Measurements from ENCODE around the gene P2RY2.

DNA sequence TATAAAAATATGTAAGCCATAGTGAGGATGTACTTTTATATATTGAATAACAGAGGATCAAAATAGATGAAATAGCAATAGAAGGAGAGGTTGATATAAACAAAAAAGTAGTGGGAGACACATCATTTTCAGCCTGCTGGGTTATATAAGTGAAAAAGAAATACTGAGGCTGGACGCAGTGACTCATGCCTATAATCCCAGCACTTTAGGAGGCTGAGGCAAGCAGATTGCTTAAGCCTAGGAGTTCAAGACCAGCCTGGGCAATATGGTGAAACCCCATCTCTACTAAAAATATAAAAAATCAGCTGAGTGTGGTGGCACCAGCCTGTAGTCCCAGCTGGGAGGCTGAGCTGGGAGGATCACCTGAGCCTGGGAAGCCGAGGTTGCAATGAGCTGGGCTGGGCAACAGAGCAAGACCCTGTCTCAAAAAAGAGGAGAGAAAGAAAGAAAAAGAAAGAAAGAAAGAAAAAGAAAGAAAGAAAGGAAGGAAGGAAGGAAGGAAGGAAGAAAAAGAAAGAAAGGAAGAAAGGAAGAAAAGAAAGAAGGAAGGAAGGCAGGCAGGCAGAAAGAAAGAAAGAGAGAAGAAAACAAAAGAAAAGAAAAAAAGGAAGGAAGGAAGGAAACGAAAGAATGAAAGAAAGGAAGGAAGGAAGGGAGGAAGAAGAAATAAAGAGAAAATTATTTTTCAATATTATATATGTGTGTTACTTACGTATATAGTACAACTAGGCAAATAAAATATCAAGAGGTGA, 7.0 kb upstream of the P2RY2 start:
- TF ChIP-seq, protein P1, sequence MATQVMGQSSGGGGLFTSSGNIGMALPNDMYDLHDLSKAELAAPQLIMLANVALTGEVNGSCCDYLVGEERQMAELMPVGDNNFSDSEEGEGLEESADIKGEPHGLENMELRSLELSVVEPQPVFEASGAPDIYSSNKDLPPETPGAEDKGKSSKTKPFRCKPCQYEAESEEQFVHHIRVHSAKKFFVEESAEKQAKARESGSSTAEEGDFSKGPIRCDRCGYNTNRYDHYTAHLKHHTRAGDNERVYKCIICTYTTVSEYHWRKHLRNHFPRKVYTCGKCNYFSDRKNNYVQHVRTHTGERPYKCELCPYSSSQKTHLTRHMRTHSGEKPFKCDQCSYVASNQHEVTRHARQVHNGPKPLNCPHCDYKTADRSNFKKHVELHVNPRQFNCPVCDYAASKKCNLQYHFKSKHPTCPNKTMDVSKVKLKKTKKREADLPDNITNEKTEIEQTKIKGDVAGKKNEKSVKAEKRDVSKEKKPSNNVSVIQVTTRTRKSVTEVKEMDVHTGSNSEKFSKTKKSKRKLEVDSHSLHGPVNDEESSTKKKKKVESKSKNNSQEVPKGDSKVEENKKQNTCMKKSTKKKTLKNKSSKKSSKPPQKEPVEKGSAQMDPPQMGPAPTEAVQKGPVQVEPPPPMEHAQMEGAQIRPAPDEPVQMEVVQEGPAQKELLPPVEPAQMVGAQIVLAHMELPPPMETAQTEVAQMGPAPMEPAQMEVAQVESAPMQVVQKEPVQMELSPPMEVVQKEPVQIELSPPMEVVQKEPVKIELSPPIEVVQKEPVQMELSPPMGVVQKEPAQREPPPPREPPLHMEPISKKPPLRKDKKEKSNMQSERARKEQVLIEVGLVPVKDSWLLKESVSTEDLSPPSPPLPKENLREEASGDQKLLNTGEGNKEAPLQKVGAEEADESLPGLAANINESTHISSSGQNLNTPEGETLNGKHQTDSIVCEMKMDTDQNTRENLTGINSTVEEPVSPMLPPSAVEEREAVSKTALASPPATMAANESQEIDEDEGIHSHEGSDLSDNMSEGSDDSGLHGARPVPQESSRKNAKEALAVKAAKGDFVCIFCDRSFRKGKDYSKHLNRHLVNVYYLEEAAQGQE (IDR thresholded peaks at IDR 0.05; ENCODE audit: insufficient read depth in 1 of 2, low read depth in 2 of 2, low read length in 2 of 2) = no peak
- TF ChIP-seq TAF1 (IDR thresholded peaks at IDR 0.05; ENCODE audit: borderline replicate concordance, insufficient read depth, low read length) (no peak), POLR2AphosphoS5 (IDR thresholded peaks at IDR 0.05; ENCODE audit: low read depth, low read length) (no peak), SIN3A (IDR thresholded peaks at IDR 0.05; ENCODE audit: borderline replicate concordance, insufficient read depth, low read length) (no peak), FOXP2 (optimal IDR thresholded peaks at IDR 0.05; ENCODE audit: borderline replicate concordance, extremely low read depth, extremely low read length, insufficient read depth) (no peak)
